HepG2 (cell line): Measurements from ENCODE around the gene ADAM15. TPM values are rescaled to one million over a fixed set of nuclear protein-coding genes. Genes with fewer than 3 reads are reported as not detected.

Experiments used
- ARHGAP35 ChIP-seq: sonication (generic); formaldehyde crosslinking; IDR thresholded peaks from 2 replicates; pipeline ENCODE4 v1.9.0; 2022; ENCODE audit warnings: mild to moderate bottlenecking, inconsistent platforms, moderate library complexity, missing genetic modification reagents, borderline replicate concordance
- CENPT ChIP-seq: sonication (generic); formaldehyde crosslinking; IDR thresholded peaks from 2 replicates; pipeline ENCODE4 v1.8.0; 2022; ENCODE audit warnings: low read depth, mild to moderate bottlenecking, moderate library complexity, missing genetic modification reagents
- CENPX ChIP-seq: sonication (generic); formaldehyde crosslinking; IDR thresholded peaks from 2 replicates; pipeline ENCODE4 v1.9.0; 2021; ENCODE audit warnings: mild to moderate bottlenecking, missing genetic modification reagents, moderate library complexity
- CREB1 ChIP-seq, 2 experiments: fragments of 450-650 bp in 1 of 2; IDR thresholded peaks; 2 replicates each; pipeline ENCODE4 v1.6.1; 2016 to 2017; ENCODE audit warnings: control low read depth in 1 of 2, mild to moderate bottlenecking in 1 of 2, missing compliant biosample characterization in 1 of 2, missing genetic modification characterization in 1 of 2
- EEA1 ChIP-seq: sonication (generic); formaldehyde crosslinking; IDR thresholded peaks from 2 replicates; pipeline ENCODE4 v1.5.1; 2020; ENCODE audit warnings: mild to moderate bottlenecking, missing genetic modification reagents, borderline replicate concordance
- FOXO1 ChIP-seq: sonication (generic); formaldehyde crosslinking; IDR thresholded peaks from 2 replicates; pipeline ENCODE4 v1.4.0; 2020; ENCODE audit warnings: missing genetic modification reagents
- IKZF4 ChIP-seq: sonication (generic); formaldehyde crosslinking; IDR thresholded peaks from 2 replicates; pipeline ENCODE4 v1.5.1; 2020; ENCODE audit warnings: borderline replicate concordance, mild to moderate bottlenecking, low read depth, missing genetic modification reagents; ENCODE audit errors: not compliant biosample characterization
- KDM2A ChIP-seq: sonication (generic); formaldehyde crosslinking; IDR thresholded peaks from 2 replicates; pipeline ENCODE4 v1.4.0; 2020; ENCODE audit warnings: low read depth, missing genetic modification reagents, borderline replicate concordance
- MNT ChIP-seq: fragments of 450-650 bp; IDR thresholded peaks from 2 replicates; pipeline ENCODE4 v1.6.1; 2016
- MTF1 ChIP-seq: sonication (generic); formaldehyde crosslinking; IDR thresholded peaks from 2 replicates; pipeline ENCODE4 v1.5.0; 2020; ENCODE audit warnings: missing genetic modification reagents
- MXD3 ChIP-seq: IDR thresholded peaks from 2 replicates; pipeline ENCODE4 v1.6.1; 2016; ENCODE audit warnings: mild to moderate bottlenecking, missing biosample characterization, missing genetic modification reagents
- NFATC3 ChIP-seq: sonication (generic); formaldehyde crosslinking; IDR thresholded peaks from 2 replicates; pipeline ENCODE4 v1.5.1; 2020; ENCODE audit warnings: mild to moderate bottlenecking, missing genetic modification reagents
- NR2F1 ChIP-seq, 2 experiments: fragments of 450-650 bp in 1 of 2; formaldehyde crosslinking in 1 of 2; IDR thresholded peaks; 2 replicates each; pipeline versions ENCODE4 v1.5.0 to v1.6.1; 2016 to 2020; ENCODE audit warnings: mild to moderate bottlenecking in 1 of 2, missing compliant biosample characterization in 1 of 2, missing genetic modification reagents in 1 of 2, moderate library complexity in 1 of 2
- SMAD9 ChIP-seq: sonication (generic); formaldehyde crosslinking; IDR thresholded peaks from 2 replicates; pipeline ENCODE4 v1.5.1; 2020; ENCODE audit warnings: mild to moderate bottlenecking, missing genetic modification reagents
- ZBTB25 ChIP-seq: IDR thresholded peaks from 2 replicates; pipeline ENCODE4 v1.6.1; 2018; ENCODE audit warnings: missing genetic modification reagents
- ZFP36 ChIP-seq: fragments of 150-350 bp; IDR thresholded peaks from 2 replicates; pipeline ENCODE4 v1.6.1; 2018; ENCODE audit warnings: borderline replicate concordance, low read length, low read depth; ENCODE audit not compliant: partially characterized antibody
- ZNF224 ChIP-seq: sonication (generic); formaldehyde crosslinking; IDR thresholded peaks from 2 replicates; pipeline ENCODE4 v1.5.0; 2020; ENCODE audit warnings: mild to moderate bottlenecking, missing genetic modification reagents
- ZNF589 ChIP-seq: sonication (generic); formaldehyde crosslinking; conservative IDR thresholded peaks from 2 replicates; pipeline ENCODE4 v1.8.0; 2022; ENCODE audit warnings: mild to moderate bottlenecking, moderate library complexity, missing genetic modification reagents
- ZNF639 ChIP-seq: conservative IDR thresholded peaks from 2 replicates; pipeline ENCODE4 v1.6.1; 2018; ENCODE audit warnings: missing genetic modification reagents
- ZNF720 ChIP-seq: sonication (generic); formaldehyde crosslinking; IDR thresholded peaks from 2 replicates; pipeline ENCODE4 v1.4.0; 2020; ENCODE audit warnings: missing genetic modification reagents
- ZNF792 ChIP-seq: IDR thresholded peaks from 2 replicates; pipeline ENCODE4 v1.6.1; 2016
- ZNF883 ChIP-seq: sonication (generic); formaldehyde crosslinking; IDR thresholded peaks from 2 replicates; pipeline ENCODE4 v1.5.1; 2020; ENCODE audit warnings: mild to moderate bottlenecking, missing genetic modification reagents; ENCODE audit errors: not compliant biosample characterization
- polyA plus RNA-seq, 8 experiments: library from polyadenylated mRNA; depleted of rRNA in 3 of 8; stranded (reverse) in 7 of 8; unstranded in 1 of 8; fragments of >200 nt; fragmentation: Illumina TruSeq in 4 of 8; extraction: Trizol in 4 of 8; gene quantifications; 2 replicates each; pipeline versions ENCODE4 v1.2.1 to v1.2.3, GENCODE V29; 2011 to 2016; ENCODE audit warnings: low read depth in 4 of 8, missing spikeins in 1 of 8, mixed read lengths in 1 of 8; ENCODE audit not compliant: insufficient read depth in 1 of 8
- total RNA-seq, 5 experiments: library from RNA; depleted of rRNA; stranded (reverse); fragments of >200 nt; fragmentation: Illumina TruSeq; extraction: Trizol; gene quantifications; 2 replicates each; pipeline ENCODE4 v1.2.3, GENCODE V29; 2016; ENCODE audit warnings: low read depth in 1 of 5
- TF ChIP-seq, protein P1 (sequence below): sonication (generic); formaldehyde crosslinking; IDR thresholded peaks from 2 replicates; pipeline ENCODE4 v1.4.0; 2020; ENCODE audit warnings: missing genetic modification reagents, borderline replicate concordance

ADAM15 gene
- total and polyA plus RNA-seq, 2 of the 13 experiments (the other 11 are each of a cell fraction or from before 2014, with no cell fraction given), result 17.9 to 25.6 TPM

- TF ChIP-seq ZNF224 (CRISPR knock-in tag) (peak; percentile 77; the same call in 1 of the 2 replicates), SMAD9 (CRISPR knock-in tag) (no peak), CENPX (no peak), ZNF639 (CRISPR knock-in tag) (no peak; the same call in 1 of the 2 replicates), NFATC3 (CRISPR knock-in tag) (no peak; the same call in 1 of the 2 replicates), ZNF720 (CRISPR knock-in tag) (no peak), ZNF589 (CRISPR knock-in tag) (peak; percentile 56), ZNF792 (CRISPR knock-in tag) (no peak), ZBTB25 (CRISPR knock-in tag) (peak; percentile 23; the same call in 1 of the 2 replicates), ZNF883 (CRISPR knock-in tag) (peak; percentile 59), CENPT (CRISPR knock-in tag) (no peak), NR2F1 (CRISPR knock-in tag; IDR thresholded peaks at IDR 0.05) (no peak), ZFP36 (no peak), ARHGAP35 (CRISPR knock-in tag) (no peak), FOXO1 (no peak), KDM2A (CRISPR knock-in tag) (peak; percentile 95), IKZF4 (peak; percentile 17), MTF1 (CRISPR knock-in tag) (no peak), MXD3 (CRISPR knock-in tag) (no peak), CREB1 (IDR thresholded peaks at IDR 0.05) (no peak), CREB1 (CRISPR knock-in tag; IDR thresholded peaks at IDR 0.05) (no peak), MNT (no peak), EEA1 (CRISPR knock-in tag) (no peak)
- TF ChIP-seq, protein P1, sequence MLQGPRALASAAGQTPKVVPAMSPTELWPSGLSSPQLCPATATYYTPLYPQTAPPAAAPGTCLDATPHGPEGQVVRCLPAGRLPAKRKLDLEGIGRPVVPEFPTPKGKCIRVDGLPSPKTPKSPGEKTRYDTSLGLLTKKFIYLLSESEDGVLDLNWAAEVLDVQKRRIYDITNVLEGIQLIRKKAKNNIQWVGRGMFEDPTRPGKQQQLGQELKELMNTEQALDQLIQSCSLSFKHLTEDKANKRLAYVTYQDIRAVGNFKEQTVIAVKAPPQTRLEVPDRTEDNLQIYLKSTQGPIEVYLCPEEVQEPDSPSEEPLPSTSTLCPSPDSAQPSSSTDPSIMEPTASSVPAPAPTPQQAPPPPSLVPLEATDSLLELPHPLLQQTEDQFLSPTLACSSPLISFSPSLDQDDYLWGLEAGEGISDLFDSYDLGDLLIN, result no peak
Measured at GRCh38 chr1:155084722-155085503, 33.8 kb downstream of the ADAM15 start (continued).
